ENCODE measurements around the gene PAQR7. TPM values are rescaled to one million over a fixed set of nuclear protein-coding genes. Genes with fewer than 3 reads are reported as not detected.

Gene PAQR7
- total RNA-seq, 1 donor, result 9.8 TPM

DNA sequence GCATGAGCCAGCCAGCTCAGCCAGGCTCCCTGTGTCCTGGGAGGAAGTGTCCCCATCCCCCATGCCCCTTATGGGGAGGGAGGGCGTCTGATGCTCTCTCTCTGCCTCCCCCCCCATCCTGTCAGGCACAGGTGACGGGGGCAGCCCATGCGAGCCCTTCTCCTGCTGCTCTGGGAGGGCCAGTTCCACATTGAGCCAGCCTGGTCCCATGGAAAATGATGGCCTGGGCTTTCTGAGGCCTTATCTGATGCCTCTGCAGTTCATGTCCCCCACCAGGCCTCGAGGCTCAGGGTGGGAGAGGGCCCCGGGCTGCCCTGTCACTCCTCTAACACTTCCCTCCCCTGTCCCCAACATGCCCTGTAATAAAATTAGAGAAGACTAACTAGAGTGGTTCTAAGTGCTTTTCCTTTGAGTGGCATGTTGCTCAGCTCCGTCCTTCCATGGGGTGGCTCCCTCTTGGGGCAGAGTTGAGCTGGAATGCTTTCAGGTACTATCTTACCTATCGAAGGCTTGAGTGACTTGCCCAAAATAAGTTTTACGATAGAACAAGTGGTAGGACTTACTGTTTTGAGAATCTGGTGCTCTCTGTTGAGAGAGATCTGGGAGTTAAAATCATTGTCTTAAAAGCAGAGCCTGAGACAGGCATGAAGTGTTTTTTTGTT lies 57.5 kb downstream of the PAQR7 start:
- TF ChIP-seq, protein P1, sequence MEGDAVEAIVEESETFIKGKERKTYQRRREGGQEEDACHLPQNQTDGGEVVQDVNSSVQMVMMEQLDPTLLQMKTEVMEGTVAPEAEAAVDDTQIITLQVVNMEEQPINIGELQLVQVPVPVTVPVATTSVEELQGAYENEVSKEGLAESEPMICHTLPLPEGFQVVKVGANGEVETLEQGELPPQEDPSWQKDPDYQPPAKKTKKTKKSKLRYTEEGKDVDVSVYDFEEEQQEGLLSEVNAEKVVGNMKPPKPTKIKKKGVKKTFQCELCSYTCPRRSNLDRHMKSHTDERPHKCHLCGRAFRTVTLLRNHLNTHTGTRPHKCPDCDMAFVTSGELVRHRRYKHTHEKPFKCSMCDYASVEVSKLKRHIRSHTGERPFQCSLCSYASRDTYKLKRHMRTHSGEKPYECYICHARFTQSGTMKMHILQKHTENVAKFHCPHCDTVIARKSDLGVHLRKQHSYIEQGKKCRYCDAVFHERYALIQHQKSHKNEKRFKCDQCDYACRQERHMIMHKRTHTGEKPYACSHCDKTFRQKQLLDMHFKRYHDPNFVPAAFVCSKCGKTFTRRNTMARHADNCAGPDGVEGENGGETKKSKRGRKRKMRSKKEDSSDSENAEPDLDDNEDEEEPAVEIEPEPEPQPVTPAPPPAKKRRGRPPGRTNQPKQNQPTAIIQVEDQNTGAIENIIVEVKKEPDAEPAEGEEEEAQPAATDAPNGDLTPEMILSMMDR (IDR thresholded peaks at IDR 0.05; ENCODE audit: extremely low read depth, low read depth, low read length), result peak; percentile 13
- no peak overlapping the region for H3K4me2 ChIP-seq (ENCODE audit: insufficient read depth, low read length)
- H3K9me3 ChIP-seq (ENCODE audit: low read depth, low read length), result no peaks in the 10 kb centered on the region

DNA sequence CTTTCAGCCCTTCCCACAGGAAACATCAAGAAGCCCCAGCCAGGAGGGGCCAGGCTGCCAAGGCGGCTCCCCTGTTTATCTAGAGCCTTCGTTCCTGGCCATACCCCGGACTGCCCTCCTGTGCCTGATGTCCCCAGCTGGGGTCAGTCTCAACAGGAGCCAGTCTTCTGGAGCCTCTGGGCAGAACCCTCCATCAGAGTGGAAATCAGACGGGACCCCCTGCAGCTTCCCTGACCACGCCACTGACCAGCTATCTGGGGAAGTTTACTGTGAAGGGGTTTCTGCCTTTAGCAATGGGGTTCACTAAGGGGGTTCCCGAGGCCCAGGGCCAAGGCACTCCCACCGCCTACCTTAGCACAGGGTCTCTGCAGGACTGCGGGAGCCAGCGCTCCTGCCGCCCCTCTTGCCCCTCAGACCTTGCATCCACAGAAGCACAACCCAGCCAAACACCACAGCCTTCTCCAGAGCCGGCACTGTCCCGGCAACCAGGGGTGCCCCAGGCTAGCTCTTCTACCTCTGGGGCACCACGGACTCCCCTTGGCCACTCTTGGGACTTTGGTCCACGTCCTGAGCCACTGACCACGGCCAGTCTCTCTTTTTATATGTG lies 59.3 kb downstream of the PAQR7 start:
- Histone ChIP-seq H2AFZ (ENCODE audit: low read length) (no peak overlapping the region), H3K4me3 (ENCODE audit: insufficient read depth, low read length) (no peak overlapping the region), H3K36me3 (ENCODE audit: insufficient read depth, low read length) (peaks cover 43% of the 10 kb centered on the region), H3K9me3 (ENCODE audit: low read depth, low read length) (no peaks in the 10 kb centered on the region), H4K20me1 (ENCODE audit: insufficient read depth, low read length) (peaks cover 9% of the 10 kb centered on the region), H3K79me2 (ENCODE audit: insufficient read depth, low read length) (peaks cover 17% of the 10 kb centered on the region), H3K27me3 (ENCODE audit: insufficient read depth, low read length) (no peaks in the 10 kb centered on the region), H3K4me1 (ENCODE audit: insufficient read depth, low read length) (peaks cover 21% of the 10 kb centered on the region), H3K4me2 (ENCODE audit: insufficient read depth, low read length) (no peak overlapping the region), H3K27ac (ENCODE audit: low read depth, low read length) (no peak overlapping the region)
- DNase-seq (ENCODE audit: insufficient read length, low spot score, missing footprints), result peak; percentile 67
- TF ChIP-seq, protein P1 (IDR thresholded peaks at IDR 0.05; ENCODE audit: extremely low read depth, low read depth, low read length), result no peak

More for the DNA sequence above, 57.5 kb downstream of the PAQR7 start:
- Histone ChIP-seq H4K20me1 (ENCODE audit: insufficient read depth, low read length) (peaks cover 25% of the 10 kb centered on the region), H3K4me1 (ENCODE audit: insufficient read depth, low read length) (peaks cover 30% of the 10 kb centered on the region), H2AFZ (ENCODE audit: low read length) (no peak overlapping the region), H3K79me2 (ENCODE audit: insufficient read depth, low read length) (peaks cover 33% of the 10 kb centered on the region), H3K27ac (ENCODE audit: low read depth, low read length) (peak overlapping the region; percentile 86), H3K27me3 (ENCODE audit: insufficient read depth, low read length) (no peaks in the 10 kb centered on the region), H3K4me3 (ENCODE audit: insufficient read depth, low read length) (no peak overlapping the region), H3K36me3 (ENCODE audit: insufficient read depth, low read length) (peaks cover 28% of the 10 kb centered on the region)
- DNase-seq (ENCODE audit: insufficient read length, low spot score, missing footprints), result no peak

DNA sequence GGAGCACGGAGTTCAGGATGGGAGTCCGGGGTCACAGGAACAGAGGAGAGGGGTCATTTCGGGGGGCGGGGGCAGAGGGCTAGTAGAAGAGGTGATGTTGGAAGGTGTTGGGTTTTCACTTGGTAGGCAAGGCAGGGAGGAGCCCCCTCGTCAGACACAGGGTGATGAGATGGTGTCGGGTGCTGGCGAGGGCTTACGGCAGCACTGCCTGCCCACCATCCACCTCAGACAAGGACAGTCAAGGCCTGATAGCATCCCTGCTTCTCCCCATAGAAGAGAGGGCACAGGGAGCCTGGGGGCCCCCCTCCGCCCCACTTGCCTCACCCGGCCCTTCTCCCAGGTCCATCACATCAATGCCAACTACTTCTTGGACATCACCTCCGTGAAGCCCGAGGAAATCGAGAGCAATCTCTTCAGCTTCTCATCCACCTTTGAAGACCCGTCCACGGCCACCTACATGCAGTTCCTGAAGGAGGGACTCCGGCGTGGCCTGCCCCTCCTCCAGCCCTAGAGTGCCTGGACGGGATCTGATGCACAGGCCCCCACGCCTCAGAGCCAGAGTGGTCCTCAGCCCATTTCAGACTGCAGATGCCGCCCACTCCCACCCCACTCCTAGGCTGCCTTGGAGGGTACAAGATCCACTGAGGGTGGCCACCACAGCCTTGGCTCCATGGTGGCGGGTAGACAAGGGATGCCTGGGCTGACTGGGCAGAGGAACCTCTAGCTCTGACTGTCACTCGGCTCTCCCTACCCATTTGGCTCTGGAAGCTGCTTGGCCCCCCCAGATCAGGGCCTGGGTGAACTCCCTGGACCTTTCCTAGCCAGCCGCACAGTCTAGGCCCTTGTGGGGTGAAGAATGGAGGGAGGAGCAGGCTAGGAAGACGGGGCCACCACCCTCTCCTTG lies 60.0 kb downstream of the PAQR7 start:
- Histone ChIP-seq H3K36me3 (ENCODE audit: insufficient read depth, low read length) (peaks cover 49% of the 10 kb centered on the region), H3K4me2 (ENCODE audit: insufficient read depth, low read length) (no peak overlapping the region)

More for the DNA sequence above, 60.0 kb downstream of the PAQR7 start:
- Histone ChIP-seq H3K27me3 (ENCODE audit: insufficient read depth, low read length) (no peaks in the 10 kb centered on the region), H3K79me2 (ENCODE audit: insufficient read depth, low read length) (peaks cover 10% of the 10 kb centered on the region), H4K20me1 (ENCODE audit: insufficient read depth, low read length) (peaks cover 6% of the 10 kb centered on the region), H3K4me1 (ENCODE audit: insufficient read depth, low read length) (peaks cover 16% of the 10 kb centered on the region), H2AFZ (ENCODE audit: low read length) (no peak overlapping the region), H3K9me3 (ENCODE audit: low read depth, low read length) (no peaks in the 10 kb centered on the region), H3K27ac (ENCODE audit: low read depth, low read length) (no peak overlapping the region), H3K4me3 (ENCODE audit: insufficient read depth, low read length) (no peak overlapping the region)
- DNase-seq (ENCODE audit: insufficient read length, low spot score, missing footprints), result no peak
- TF ChIP-seq, protein P1 (IDR thresholded peaks at IDR 0.05; ENCODE audit: extremely low read depth, low read depth, low read length), result no peak
